Lung (tissue), 12 donors: Measurements from ENCODE around the gene PIP5K1C. TPM values are rescaled to one million over a fixed set of nuclear protein-coding genes. Genes with fewer than 3 reads are reported as not detected.

Experiments used
- ATAC-seq: fragments of 200-7000 bp; cut with Tn5 transposase; one replicate; pipeline ENCODE4 v1.9.1; 2020; ENCODE audit warnings: moderate number of reproducible peaks; ENCODE audit not compliant: insufficient read depth, low FRiP score
- DNase-seq, 3 donors: peaks; one replicate each; pipeline ENCODE4 v3.0.0-alpha.2; 2013 to 2017
- H3K27ac ChIP-seq, 2 donors: one replicate each; pipeline ENCODE4 v1.5.1; 2013; ENCODE audit warnings: mild to moderate bottlenecking in 2 of 2, moderate library complexity in 2 of 2, control low read depth in 1 of 2, inconsistent platforms in 1 of 2, low read depth in 1 of 2, low read length in 1 of 2
- H3K27me3 ChIP-seq, 3 donors: one replicate each; pipeline ENCODE4 v1.5.1; 2013; ENCODE audit warnings: low read length in 2 of 3; ENCODE audit not compliant: control insufficient read depth in 3 of 3, insufficient read depth in 3 of 3
- H3K36me3 ChIP-seq, 4 donors: one replicate each; pipeline ENCODE4 v1.5.1; 2013; ENCODE audit warnings: low read length in 4 of 4, mild to moderate bottlenecking in 1 of 4, moderate library complexity in 1 of 4; ENCODE audit not compliant: control insufficient read depth in 4 of 4, insufficient read depth in 4 of 4
- H3K4me1 ChIP-seq, 5 donors: one replicate each; pipeline ENCODE4 v1.5.1; 2013; ENCODE audit warnings: low read length in 5 of 5, mild to moderate bottlenecking in 2 of 5, moderate library complexity in 1 of 5; ENCODE audit not compliant: control insufficient read depth in 5 of 5, insufficient read depth in 5 of 5
- H3K4me3 ChIP-seq: one replicate; pipeline ENCODE4 v1.5.1; 2013; ENCODE audit warnings: mild to moderate bottlenecking, control low read depth, moderate library complexity
- H3K9ac ChIP-seq, 2 donors: one replicate each; pipeline ENCODE4 v1.5.1; 2013; ENCODE audit warnings: low read length in 2 of 2, control low read depth in 1 of 2; ENCODE audit not compliant: insufficient read depth in 1 of 2
- H3K9me3 ChIP-seq, 4 donors: one replicate each; pipeline ENCODE4 v1.5.1; 2013; ENCODE audit warnings: low read length in 3 of 4, mild to moderate bottlenecking in 1 of 4, moderate library complexity in 1 of 4; ENCODE audit not compliant: control insufficient read depth in 4 of 4, insufficient read depth in 3 of 4
- CTCF ChIP-seq: IDR thresholded peaks from 2 replicates; pipeline ENCODE4 v1.5.1; 2012; ENCODE audit warnings: mild to moderate bottlenecking; ENCODE audit errors: control extremely low read depth, extremely low read depth
- WGBS, 2 donors: extraction: QIAGEN DNeasy Blood & Tissue Kit; methylation state at CpG; one replicate each; pipeline ENCODE4 v1.1.7; 2013; 5-methylcytosine and 5-hydroxymethylcytosine counted together
- polyA plus RNA-seq, 2 donors: library from polyadenylated mRNA; stranded (reverse); fragments of 200-250 nt; gene quantifications; one replicate each; pipeline ENCODE4 v1.2.1, GENCODE V29; 2013
- total RNA-seq, 2 donors: library from RNA; depleted of rRNA in 1 of 2; stranded (reverse); fragments of >200 nt in 1 of 2; gene quantifications; one replicate each; pipeline ENCODE4 v1.2.1, GENCODE V29; 2014 to 2021
- donor health status: control.
- donor health status: control.
- donor health status: Bipolar disorder and iron deficiency.
- donor health status: healthy.
- donor health status: DM: yes; HTN: yes; CAD: no.

PIP5K1C gene
- total and polyA plus RNA-seq, 4 donors: 16.3 to 39.4 (median 20.5) TPM

- Histone ChIP-seq H3K9ac (peak overlapping the region in 1 of 2 donors; percentile 40), H3K4me1 (peaks cover 0 to 40% (median 11%) of the 10 kb centered on the region in 5 donors), H3K27me3 (peaks cover 0 to 15% (median 0%) of the 10 kb centered on the region in 3 donors), H3K9me3 (no peaks in the 10 kb centered on the region), H3K4me3 (peak overlapping the region; percentile 46), H3K36me3 (peaks cover 0 to 9% (median 2%) of the 10 kb centered on the region in 4 donors), H3K27ac (peak overlapping the region; percentile 81 to 84)
- WGBS, 2 donors: 5% methylated on average over 30 to 35 of the region's 35 CpGs
- no peak for DNase-seq
- TF ChIP-seq CTCF: no peak
- no peak for ATAC-seq
Observed at GRCh38 chr19:3606174-3606689, 94.0 kb downstream of the PIP5K1C start.

- 44 to 48% methylated on average over 5 of the region's 5 CpGs for WGBS, 2 donors
- DNase-seq (no peak), ATAC-seq (no peak)
- Histone ChIP-seq H3K27me3 (peaks cover 0 to 15% (median 0%) of the 10 kb centered on the region in 3 donors), H3K4me3 (peak overlapping the region; percentile 23), H3K4me1 (peaks cover 0 to 40% (median 11%) of the 10 kb centered on the region in 5 donors), H3K9ac (peak overlapping the region in 1 of 2 donors; percentile 40), H3K27ac (no peak overlapping the region), H3K36me3 (peaks cover 0 to 5% (median 0%) of the 10 kb centered on the region in 4 donors), H3K9me3 (no peaks in the 10 kb centered on the region)
- no peak for TF ChIP-seq CTCF
Observed at GRCh38 chr19:3605770-3606169, 94.5 kb downstream of the PIP5K1C start.

- Histone ChIP-seq H3K36me3 (peaks cover 0 to 4% (median 0%) of the 10 kb centered on the region in 4 donors), H3K27me3 (peaks cover 0 to 15% (median 0%) of the 10 kb centered on the region in 3 donors), H3K27ac (no peak overlapping the region), H3K4me3 (peak overlapping the region; percentile 20), H3K9ac (peak overlapping the region in 1 of 2 donors; percentile 14), H3K9me3 (no peaks in the 10 kb centered on the region), H3K4me1 (peaks cover 0 to 39% (median 11%) of the 10 kb centered on the region in 5 donors)
- DNase-seq: no peak
- no peak for ATAC-seq
- 47 to 56% methylated on average over 3 of the region's 3 CpGs for WGBS, 2 donors
- no peak for TF ChIP-seq CTCF
Observed at GRCh38 chr19:3605361-3605760, 94.9 kb downstream of the PIP5K1C start.

- ATAC-seq (no peak), DNase-seq (no peak)
- Histone ChIP-seq H3K27ac (no peak overlapping the region), H3K27me3 (peaks cover 0 to 15% (median 0%) of the 10 kb centered on the region in 3 donors), H3K9ac (no peak overlapping the region), H3K4me1 (peaks cover 0 to 35% (median 11%) of the 10 kb centered on the region in 5 donors), H3K36me3 (peaks cover 0 to 4% (median 0%) of the 10 kb centered on the region in 4 donors), H3K9me3 (no peaks in the 10 kb centered on the region), H3K4me3 (peak overlapping the region; percentile 20)
- WGBS, 2 donors: 10 to 35% methylated on average over 11 of the region's 11 CpGs
- no peak for TF ChIP-seq CTCF
Observed at GRCh38 chr19:3604987-3605343, 95.3 kb downstream of the PIP5K1C start.
